ENCODE measurements around the gene EHMT1. TPM values are rescaled to one million over a fixed set of nuclear protein-coding genes. Genes with fewer than 3 reads are reported as not detected.
"Not testable (repeated sequence)": the region's sequence is repeated elsewhere in the genome, so short reads cannot be mapped to it uniquely, and the experiment has no call there.

The EHMT1 gene
- polyA plus RNA-seq, 10 donors, result 35.8 to 56.6 (median 46.2) TPM

GRCh38 chr9:137759649-137760321 is 141.0 kb downstream of the EHMT1 start:
- no peak for DNase-seq

DNA sequence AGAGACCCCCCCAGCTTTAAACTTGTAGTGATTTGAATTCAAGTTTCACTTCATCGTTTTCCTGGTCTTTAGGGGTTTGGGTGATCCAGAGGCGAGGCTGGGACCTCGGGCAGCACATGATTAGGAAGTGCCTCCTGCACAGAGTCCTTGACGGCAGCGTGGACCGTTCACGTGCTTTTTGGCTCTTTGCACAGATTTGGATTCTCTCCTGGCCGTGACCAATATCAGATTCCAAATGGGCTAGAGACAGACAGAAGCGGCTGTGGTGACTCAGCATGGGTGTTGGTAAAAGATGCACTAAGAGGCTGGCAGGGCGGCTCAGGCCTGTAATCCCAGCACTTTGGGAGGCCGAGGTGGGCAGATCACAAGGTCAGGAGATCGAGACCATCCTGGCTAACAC is 141.6 kb downstream of the EHMT1 start:
- DNase-seq, result peak in 1 of 3 donors; percentile 26

DNA sequence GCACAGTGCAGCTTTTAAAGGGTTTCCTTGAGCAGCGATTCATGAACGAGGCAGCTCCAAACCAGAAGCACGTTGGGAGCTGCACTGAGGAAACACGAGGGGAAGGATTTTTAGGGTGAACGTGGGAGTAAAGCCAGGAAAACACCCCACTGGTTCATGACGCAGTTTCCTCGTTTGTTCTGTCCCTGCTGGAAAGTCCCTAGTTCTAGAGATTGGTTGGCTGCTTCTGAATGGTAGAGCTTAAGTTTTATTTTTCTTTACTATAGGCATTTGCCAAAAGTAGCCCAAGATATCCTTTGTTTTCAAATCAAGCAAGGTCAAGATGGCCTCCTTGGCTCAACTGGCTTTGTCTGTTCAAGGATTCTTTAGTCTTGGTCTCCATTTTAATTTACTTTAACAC is 142.2 kb downstream of the EHMT1 start:
- DNase-seq, result no peak

GRCh38 chr9:137761793-137762192 is 143.0 kb downstream of the EHMT1 start:
- no peak for DNase-seq

GRCh38 chr9:137762414-137763061 is 143.7 kb downstream of the EHMT1 start:
- DNase-seq, result peak in 2 of 3 donors; percentile 30 to 51

DNA sequence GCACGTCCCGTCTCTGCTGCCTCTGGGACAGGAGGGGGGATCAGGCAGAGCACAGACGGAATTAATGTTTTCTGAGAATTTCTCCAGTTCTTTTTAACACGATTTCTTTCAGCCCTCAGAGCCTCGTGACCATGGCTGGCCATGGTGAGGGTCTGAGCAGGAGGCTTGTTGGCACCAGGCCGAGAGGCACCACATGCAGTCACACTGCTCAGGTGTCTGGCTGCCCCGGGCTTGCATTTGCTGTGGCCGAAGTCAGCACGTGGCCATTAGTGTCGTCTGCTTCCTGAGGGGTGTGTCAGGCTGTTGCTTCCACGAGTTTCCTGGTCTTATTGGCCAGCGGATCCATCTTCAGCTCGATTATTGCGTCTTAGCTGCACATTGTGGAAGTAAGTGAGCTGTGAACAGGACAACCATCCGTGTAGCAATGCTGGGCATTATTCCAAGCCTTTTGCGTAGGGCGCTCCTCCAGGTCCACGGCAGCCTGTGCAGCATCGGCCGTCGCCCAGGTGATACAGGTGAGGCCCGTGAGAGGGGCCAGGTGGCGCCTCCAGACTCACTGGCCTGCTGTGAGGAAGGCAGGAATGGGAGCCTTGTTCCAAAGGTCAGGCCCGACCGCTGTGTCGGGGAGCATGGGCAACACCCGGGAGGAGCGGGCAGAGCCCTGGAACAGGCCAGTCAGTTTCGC is 144.6 kb downstream of the EHMT1 start:
- no peak for DNase-seq

DNA sequence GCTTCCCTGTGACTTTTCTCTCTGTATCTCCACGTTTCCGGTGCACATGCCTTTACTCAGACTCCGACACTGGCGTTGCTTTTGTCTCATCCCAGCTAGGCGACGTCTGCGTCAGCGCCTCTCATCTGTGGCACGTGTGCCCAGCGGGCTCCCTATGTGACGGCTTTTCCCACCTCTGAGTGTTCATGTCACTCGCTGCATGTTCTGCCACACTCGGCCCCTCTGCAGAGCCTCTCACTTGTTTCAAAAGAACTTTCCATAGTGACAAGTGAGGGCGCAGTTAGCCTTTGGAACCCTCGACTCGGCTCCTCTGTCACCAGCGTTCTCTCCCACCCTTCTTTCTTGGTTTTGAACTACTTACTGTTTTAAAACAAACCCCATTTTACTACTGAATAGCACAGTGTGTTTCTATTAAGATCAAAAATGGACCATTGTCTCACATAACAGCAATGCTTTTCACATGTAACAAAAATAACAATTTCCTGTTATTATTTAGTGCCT is 145.4 kb downstream of the EHMT1 start:
- DNase-seq, result no peak

DNA sequence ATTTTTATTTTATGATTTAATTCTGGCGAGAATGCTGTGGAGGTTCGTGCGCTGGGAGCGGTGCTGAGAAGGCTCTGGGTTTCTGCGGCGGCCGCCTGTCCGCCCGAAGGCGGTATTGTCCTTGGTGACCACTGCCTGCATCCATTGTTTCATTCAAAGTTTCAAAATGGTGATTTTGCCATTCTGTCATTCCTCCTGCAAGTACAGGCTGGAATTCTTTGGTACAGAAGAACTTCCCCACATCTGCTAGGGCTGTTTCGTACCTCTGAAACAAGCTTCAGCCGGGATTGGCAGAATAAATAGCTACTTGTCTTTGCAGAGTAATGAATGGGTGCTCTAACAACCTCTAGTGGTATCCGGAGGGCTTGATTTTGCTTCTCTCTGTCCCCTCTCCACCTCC is 146.2 kb downstream of the EHMT1 start:
- DNase-seq, result no peak

- DNase-seq, result no peak
Observed at GRCh38 chr9:137765536-137765935, 146.7 kb downstream of the EHMT1 start.

DNA sequence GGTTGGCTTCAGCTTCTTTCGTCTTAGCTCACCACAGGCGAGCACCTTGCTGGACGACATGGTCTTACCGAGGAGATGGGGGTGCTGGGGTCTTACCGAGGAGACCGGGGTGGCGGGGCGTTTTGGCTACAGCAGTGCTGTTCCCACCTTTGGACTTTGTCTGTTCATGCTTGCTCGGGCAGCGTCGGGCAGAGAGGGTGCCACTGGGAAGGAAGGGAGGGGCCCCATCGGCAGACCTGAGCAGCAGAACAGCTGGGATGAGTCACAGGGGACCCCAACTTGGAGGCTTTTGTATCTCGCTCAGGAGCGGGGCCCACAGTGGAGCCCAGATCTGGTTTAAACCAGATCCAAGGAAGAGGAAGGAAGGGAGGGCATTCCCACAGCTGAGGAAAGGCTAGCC is 152.8 kb downstream of the EHMT1 start:
- DNase-seq, result no peak

GRCh38 chr9:137772281-137772873 is 153.6 kb downstream of the EHMT1 start:
- no peak for DNase-seq

DNA sequence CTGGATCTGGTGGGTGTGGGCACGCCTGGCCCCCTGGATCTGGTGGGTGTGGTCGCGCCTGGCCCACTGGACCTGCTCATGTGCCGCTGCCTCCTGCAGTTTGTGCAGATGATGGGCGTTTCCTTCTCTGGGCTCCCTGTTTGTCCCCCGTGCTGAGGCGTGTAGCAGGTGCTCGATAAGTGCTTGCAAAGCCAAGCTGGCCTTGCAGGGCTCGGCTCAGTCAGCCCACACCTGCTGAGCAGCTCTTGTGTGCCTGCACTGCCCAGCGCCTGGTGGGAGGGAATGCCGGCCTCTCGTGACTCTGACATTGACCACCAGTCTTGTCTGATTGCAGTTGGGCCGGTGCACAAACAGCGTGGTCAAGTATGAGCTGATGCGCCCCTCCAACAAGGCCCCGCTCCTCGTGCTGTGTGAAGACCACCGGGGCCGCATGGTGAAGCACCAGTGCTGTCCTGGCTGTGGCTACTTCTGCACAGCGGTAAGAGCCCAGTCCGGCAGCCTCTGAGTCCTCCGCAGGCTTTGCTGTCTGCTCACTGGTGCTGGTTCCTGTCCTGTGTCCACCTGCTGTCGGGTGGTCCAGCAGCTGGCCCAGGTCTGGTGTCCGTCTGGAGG is 156.1 kb downstream of the EHMT1 start:
- no peak for DNase-seq

DNA sequence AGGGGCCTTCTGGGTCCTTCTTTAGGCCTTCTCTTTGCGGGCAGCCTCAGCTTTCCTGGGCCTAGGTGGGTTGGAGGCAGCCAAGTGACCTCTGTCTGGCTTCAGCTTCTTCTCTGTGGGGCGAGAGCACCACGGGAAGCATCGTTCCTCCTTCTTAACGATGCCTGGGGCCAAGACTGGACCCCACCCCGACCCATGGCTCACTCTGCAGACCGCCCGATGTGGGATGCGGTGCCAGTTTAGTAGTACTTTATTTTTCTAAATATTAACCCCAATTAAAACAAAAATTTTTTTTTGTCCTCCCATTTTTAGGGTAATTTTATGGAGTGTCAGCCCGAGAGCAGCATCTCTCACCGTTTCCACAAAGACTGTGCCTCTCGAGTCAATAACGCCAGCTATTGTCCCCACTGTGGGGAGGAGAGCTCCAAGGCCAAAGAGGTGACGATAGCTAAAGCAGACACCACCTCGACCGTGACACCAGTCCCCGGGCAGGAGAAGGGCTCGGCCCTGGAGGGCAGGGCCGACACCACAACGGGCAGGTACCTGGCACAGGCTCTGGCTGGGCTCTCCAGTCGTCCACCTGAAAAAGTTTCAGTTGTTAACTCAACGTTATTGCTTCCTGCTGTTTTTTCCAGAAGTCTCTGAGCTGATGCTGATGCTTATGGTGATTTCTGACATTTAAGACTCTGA is 157.6 kb downstream of the EHMT1 start:
- DNase-seq, result no peak

- DNase-seq, result no peak
Observed at GRCh38 chr9:137777761-137778160, 159.0 kb downstream of the EHMT1 start.

GRCh38 chr9:137778336-137778735 is 159.5 kb downstream of the EHMT1 start:
- no peak for DNase-seq

DNA sequence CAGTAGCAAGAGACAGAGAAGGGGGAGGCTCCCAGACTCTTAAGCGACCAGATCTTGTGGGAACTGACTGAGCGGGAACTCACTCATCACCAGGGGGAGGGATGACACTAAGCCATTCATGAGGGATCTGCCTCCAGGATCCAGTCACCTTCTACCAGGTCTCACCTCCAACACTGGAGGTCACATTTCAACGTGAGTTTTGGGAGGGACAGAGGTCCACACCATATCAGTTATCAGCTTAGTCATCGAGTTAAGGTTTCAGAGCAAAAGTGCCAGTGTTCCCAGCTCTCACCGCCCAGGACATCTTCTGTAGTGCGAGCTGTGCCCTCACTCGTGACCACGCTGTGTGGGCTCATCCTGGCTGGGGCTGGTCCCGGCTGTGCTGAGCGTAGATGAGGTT is 160.1 kb downstream of the EHMT1 start:
- no peak for DNase-seq

DNA sequence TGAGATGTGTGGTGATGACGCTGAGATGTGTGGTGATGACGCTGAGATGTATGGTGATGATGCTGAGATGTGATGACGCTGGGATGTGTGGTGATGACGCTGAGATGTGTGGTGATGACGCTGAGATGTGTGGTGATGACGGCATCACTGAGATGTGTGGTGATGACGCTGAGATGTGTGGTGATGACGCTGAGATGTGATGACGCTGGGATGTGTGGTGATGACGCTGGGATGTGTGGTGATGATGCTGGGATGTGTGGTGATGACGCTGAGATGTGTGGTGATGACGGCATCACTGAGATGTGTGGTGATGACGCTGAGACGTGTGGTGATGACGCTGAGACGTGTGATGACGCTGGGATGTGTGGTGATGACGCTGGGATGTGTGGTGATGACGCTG is 161.2 kb downstream of the EHMT1 start:
- not testable (repeated sequence) for DNase-seq

DNA sequence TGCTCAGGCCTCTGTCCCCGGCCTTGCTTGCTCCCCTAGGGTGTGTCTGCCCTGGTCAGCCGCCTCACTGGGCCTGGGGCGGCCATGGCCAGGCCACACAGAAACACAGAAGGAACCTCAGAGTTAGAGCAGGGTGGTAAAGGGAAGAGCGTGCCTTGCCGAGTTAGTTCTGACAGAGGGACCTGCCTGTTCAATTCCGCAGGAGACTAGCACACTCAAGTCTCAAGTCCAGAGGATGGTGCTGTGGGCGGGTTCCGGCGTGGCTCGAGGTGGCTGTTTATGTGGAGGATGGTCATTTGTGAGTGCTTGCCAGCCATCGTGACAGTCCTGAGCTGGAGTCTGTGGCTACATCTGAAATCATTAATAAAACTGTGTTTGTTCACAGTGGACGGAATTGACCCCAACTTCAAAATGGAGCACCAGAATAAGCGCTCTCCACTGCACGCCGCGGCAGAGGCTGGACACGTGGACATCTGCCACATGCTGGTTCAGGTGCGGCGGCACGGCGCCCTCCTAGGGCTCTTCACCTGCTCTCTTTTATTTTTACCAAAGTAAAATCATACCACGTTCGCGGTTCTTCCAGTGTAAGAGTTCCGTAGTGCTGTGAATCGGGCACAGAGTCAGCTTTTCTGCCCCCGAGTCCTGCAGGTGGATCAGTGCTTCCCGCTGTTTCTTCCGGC is 163.2 kb downstream of the EHMT1 start:
- DNase-seq, result no peak

GRCh38 chr9:137783521-137783920 is 164.7 kb downstream of the EHMT1 start:
- DNase-seq, result peak; percentile 24 to 39 (median 39)

GRCh38 chr9:137784046-137784445 is 165.2 kb downstream of the EHMT1 start:
- no peak for DNase-seq

Measured in muscle of back (tissue), 11 donors.